ENCODE results near the gene ACD.
A peak's percentile ranks its signal among the peaks of the same experiment; 100 is the strongest.

Gene ACD

DNA sequence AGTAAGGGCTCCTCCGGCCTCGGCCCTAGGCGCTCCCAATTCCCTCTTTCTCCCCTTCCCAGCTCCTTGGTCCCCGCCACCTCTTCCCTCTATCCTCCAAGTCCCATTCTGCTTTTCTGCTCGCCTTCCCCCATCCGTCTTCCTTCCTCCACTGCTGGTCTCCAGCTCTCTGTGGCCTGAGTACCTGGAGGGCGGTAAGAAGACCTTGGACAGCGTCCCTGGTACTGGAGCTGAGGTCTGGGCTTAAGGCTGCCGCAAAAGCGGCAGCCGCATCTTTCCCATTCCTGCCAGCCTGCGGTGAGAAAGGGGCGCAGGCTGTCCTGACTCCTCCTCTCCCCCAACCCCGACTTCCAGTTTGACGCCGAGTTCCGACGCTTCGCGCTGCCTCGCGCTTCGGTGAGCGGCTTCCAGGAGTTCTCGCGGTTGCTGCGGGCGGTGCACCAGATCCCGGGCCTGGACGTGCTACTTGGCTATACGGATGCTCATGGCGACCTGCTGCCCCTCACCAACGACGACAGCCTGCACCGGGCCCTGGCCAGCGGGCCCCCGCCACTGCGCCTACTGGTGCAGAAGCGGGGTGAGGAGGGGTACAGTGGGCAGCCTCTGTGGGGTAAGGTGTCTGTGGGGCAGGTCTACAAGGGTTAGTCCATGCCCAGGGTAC, 1.2 kb upstream of the ACD start:
- no peak for DNase-seq

DNA sequence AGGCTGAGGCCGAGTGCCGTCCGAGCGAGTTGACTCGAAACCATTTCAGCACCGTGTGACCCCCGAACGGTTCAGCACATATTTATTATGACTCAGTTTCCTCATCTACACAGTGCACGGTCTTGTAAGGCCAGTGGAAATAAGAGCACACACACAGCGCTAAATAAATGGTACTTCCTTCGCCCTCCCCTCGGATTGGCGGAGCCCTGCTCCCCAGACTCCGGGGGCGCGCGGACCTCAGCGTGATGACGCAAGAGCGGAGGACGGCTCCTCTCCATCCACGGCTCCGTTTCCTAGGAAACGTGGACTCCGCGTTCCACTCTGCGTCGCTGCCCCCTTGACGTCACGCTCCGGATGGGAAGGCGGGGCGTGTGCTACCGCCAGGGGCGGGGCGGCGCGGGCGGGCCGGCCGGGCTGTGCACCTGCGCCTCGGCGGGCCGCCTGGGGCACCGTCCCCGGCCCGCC, 536 bp upstream of the ACD start, which contains the start of gene PARD6A:
Gene PARD6A (plus strand): TSS at position 397 of the 465 bp plus-strand sequence. CDS start 79 bp downstream, outside the sequence.
- DNase-seq = peak; percentile 85

DNA sequence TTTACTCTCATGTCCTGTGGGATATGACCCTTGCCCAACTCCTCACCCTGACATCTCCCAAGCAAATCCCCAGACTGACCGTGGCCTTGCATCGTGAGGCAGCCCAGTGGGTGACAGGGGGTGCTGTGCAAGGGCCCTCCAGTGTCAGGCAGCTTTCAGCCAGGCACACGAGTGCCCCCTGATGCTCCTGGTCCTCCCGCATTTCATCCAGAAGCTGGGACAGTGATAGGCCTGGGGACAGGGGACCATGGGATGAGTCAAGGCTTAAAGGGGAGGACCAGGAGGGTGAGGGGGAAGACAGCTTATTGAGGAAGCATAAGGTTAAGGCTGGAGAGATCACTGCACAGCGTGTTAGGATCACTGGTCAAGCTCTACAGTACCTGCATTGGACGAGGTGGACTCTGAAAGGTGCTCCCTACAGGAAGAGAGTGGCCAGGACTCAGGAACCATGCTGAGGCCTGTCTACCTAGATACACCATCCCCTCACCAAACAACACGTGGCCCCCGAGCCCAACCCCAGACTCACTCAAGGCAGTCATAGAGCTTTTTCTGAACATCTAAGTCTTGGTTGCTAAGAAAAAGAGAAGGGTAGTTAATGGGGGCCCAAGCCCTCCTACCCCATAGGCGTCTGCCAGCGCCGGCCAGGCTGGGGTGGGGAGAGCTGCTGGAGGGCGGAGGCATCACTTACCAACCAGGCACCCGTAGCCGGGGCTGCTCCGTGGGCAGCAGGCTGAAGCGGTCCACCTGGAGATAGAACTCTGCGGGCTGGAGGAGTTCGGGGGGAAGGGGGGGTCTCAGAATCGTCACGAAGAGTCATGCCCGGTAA, 998 bp downstream of the ACD start:
- DNase-seq = no peak

DNA sequence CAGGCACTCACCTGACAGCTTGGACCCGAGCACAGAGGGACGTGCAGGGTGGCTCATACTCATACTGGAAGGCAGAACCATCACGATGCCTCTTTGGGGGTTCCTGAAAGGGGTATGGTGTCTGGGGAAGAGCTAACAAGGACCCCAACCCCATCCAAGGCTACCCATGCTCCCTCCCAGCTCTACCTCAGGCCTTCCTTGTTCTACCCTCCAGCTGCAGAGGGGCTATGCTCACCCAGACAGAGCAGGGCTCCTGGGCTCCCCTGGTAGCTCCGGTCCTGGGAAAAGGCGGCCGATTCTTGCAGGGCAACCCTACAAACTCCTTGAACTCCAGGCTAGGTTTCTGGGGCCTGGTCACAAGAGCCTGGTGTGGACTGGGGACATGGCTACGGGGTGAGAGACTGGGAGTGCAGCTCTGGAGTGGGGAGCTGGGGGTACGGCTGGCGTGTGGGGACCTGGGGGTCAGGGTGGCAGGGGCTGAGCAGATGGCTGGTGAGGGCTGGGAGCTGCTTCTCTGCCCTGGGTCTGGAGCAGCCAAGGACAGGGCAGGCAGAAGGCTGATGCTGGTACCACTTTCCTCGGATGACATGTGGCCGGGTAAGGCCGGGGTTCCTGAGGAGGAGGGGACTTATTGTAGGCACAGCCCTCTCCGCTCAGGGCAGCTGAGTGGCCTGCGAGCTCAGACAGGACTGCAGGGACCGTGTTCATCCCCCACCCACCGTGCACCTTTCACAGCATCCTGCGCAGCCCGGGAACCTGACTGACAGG, 2.1 kb downstream of the ACD start:
- DNase-seq = no peak

DNA sequence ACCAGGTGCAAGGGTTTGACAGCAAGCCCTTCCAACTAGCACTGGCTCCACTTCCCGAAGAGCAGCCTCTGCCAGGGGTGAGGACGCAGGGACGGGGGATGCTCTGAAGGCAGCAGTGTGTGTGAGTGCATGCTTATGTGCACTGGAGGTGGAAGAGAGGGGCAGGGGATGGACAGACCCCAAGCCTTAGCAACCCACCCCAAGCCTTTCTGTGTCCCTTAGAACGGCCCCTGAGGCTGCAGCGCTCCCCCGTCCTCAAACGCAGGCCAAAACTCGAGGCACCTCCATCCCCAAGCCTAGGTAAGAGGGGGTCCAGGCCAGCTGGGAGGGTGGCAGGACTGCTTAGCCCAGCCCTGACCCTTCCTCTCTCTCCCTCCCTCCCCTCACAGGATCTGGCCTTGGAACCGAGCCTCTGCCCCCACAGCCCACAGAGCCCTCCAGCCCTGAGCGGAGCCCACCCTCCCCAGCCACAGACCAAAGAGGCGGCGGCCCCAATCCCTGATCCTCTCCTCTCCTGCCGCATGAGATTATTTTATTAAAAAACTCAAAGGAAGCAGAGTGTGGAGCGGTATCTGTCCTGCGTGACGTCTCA, 2.9 kb downstream of the ACD start:
- DNase-seq = no peak

DNA sequence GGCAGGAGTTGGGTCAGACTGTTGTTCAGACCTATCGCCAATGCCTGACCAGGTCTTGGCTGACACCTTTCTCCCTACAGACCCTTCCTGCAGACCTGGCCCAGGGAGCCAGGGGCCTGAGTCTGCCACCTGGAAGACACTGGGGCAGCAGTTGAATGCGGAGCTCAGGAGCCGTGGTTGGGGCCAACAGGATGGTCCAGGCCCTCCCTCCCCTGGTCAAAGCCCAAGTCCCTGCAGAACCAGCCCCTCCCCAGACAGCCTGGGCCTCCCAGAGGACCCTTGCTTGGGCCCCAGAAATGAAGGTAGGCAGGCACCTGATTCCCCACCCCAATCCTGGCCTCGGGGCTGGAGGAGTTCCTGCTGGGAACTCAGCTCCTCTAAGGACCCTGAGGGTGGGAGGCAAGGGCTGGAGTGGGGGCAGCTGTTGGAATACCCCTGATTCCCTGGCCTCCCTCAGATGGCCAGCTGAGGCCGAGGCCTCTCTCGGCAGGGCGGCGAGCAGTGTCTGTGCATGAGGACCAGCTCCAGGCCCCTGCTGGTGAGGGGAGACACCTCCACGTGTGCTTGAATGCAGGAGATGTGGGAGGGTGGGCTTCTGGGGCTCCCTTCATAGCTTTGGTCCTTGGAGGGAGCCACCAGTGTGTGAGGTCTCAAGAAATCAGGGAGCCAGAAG, 3.6 kb downstream of the ACD start:
- no peak for DNase-seq

DNA sequence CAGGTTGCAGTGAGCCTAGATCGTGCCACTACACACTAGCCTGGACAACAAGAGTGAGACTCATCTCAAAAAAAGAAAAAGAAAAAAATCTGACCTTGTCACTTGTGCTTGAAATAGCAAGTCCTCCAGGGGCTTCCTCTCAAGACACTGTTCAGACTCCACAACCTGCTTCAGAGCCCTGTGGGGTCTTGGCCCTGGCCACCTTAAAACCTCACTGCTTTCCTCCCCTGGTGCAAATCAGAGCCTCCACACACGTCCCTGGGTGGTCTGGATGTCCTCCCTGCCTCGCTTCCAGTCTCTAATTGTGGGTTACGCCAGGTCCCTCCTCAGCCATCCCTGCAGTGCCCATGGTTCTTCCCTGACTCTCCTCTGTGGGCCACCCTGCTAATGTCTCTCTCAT, 4.7 kb downstream of the ACD start:
- no peak for DNase-seq

DNA sequence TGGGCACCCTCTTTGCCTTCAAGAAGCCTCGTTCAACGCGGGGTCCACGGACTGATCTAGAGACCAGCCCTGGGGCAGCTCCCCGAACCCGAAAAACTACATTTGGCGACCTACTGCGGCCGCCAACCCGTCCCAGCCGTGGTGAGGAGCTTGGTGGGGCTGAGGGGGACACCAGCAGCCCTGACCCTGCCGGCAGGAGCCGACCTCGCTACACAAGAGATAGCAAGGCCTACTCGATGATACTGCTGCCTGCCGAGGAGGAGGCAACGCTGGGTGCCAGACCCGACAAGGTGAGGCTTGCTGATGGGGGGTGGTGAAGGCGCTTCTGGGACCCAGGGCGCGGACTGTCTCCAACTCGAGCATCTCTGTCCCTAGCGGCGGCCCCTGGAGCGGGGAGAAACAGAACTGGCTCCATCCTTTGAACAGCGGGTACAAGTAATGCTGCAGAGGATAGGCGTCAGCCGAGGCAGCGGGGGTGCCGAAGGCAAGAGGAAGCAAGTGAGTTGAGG, 5.6 kb downstream of the ACD start:
- no peak for DNase-seq

DNA sequence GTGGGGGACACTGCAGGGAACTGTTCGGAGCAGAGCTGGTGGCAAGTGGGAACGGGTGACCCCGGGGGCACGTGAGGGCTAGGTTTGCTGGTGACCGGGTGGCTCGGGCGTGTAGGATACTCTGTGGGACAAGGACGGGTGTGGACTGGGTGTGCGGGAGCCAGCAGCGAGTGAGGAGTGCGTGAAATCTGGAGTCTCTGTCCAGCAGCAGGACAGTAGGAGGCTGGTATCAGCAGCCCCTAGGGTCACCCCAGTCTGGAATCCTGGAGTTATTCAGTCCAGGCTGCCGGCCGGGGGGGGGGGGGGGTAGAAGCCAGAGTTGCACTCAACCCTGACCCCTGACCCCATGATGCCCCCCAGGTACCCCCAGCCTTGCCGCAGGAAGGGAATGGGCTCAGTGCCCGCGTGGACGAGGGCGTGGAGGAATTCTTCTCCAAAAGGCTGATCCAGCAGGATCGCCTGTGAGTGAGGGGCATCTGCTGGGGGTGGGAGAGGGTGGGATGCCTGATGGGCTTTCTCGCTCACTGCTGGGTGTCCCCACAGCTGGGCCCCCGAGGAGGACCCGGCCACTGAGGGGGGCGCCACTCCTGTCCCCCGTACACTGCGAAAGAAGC, 6.2 kb downstream of the ACD start:
- DNase-seq = no peak

DNA sequence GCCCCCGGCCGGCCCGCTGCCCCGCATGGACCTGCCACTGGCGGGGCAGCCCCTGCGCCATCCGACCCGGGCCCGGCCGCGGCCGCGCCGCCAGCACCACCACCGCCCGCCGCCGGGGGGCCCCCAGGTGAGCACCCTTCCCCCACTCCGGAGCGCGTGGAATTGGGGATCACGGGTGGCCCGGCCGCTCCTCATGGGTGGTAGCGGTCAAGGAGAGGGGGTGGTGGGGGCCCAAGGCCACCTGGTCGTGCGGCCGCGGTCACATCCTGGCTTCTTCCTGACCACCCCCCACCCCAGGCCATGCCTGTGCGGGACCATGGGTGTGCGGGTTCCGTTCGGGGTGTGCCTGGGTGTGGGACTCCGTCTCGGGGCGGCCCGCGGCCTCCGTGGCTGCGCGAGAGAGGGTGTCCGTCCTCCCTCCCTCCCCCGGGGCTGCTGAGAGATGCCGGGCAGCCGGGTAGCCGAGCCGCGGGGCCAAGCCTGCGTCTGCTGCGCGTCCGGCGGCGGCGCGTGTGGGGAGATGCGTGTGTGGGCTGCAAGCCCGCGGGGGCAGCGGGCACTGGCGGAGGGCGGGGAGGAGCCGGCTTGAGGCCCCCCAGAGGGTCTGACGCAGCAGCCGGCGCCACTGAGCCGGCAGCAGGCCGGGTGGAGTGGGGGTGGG, 6.8 kb downstream of the ACD start:
- no peak for DNase-seq

DNA sequence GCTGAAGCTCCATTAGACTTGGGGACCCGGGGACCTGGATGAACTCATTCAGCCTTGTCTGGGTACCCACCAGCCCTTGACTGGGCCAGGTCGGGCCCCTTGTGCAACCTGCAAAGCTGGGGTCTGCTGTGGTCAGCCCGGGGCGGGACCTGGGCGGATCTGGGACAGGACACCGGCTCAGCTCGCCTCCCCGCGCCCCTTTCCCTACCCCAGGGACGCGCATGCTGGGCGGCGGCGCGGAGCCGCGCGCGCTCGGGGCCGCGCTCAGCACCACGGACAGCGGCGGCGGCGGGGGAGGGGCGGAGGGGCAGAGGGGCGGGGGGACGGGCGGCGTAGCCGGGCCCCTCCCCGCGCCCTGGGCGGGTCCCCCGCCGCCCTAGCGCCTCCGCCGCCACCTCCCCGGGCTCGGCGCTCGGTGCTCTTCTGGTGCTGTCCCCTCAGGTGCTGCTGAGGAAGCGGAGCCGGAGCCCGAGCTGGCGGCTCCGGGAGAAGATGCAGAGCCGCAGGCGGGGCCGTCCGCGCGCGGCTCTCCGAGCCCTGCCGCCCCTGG, 7.4 kb downstream of the ACD start:
- no peak for DNase-seq

DNA sequence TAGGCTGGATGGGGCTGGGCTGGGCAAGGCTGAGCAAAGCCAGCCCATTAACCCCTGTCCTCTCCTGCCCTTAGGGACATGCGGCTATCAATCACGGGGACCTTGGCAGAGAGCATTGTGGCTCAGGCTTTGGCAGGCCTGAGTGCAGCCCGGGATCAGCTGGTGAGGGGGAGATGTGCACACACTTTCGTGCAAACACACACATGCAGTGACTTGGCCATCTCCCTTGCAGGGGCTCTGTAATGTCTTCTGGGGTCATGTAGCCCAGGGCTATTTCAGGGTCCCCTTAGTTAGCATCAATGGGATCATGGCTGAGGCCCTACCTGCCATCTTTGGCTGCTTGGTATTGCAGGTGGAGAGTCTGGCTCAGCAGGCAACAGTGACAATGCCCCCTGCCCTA, 8.2 kb downstream of the ACD start:
- no peak for DNase-seq

DNA sequence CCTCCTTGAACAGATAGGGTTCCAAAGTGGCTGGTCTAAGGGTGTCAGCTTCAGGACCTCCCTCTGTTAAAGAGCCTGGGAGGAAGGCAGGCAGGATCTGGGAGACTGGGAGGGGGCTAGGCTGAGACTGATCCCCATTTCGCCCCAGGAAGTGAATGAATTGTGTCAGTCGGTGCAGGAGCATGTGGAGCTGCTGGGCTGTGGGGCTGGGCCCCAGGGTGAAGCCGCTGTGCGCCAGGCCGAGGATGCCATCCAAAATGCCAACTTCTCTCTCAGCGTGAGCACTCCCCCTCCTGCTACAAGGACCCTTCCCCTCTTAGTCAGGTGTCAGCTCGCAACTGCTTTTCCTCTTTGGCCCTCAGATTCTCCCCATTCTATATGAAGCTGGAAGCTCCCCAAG, 9.0 kb downstream of the ACD start:
- no peak for DNase-seq

DNA sequence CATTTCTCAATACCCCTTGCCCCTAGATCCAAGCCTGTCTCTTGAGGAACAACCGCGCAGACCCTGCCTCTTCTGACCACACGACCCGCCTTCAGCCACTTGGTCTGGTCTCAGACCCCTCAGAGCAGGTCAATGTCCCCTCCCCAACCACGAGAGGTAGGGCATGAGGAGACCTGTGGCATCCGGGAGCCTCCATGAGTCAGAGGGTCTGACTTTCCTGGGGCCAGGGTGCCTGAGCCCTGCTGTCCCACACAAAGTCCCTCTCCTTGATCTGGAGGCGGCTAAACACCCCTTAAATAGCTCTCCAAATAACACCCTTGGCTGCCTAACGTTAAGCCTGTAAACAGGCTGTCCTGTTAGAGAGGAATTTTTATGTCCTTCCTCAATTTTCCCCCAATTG, 10.0 kb downstream of the ACD start:
- no peak for DNase-seq

DNA sequence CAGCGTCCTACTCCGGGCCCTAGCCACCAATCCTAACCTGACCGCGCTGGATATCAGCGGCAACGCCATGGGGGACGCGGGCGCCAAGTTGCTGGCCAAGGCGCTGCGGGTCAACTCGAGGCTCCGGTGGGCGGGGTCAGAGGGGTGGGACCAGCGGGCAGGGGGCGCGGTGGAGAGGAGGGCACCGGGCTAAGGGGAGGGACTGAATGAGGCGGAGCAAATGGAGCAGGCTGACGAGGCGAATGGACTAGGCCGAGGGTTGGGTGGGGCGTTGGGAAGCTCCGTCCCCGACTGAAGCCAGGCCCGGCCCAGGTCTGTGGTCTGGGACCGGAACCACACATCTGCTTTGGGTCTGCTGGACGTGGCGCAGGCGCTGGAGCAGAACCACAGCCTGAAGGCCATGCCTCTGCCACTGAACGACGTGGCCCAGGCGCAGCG, 10.5 kb downstream of the ACD start:
- no peak for DNase-seq

DNA sequence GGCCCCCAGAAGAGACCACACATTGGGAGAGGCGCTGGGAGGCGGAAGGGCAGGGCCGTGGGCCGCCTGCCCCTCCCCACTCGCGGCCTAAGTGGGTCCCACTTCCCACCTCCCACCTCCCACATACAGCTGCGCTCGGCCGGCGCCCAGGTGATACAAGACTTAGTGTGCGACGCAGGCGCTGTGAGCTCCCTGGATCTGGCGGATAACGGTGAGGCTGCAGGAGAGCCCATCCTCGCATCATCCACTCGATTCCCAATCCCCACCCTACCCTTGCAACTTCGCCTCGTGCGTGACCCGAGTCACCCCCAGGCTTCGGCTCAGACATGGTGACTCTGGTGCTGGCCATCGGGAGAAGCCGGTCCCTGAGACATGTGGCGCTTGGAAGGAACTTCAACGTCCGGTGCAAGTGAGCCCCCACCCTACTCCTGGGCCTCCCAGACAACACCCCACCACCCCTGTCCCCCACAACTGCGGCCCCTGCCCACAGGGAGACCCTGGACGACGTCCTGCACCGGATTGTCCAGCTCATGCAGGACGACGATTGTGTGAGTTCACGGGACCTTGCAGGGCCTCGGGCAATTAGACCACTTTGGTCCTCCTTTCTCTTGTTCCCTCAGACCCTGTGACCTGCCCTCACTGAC, 11.2 kb downstream of the ACD start:
- DNase-seq = no peak

DNA sequence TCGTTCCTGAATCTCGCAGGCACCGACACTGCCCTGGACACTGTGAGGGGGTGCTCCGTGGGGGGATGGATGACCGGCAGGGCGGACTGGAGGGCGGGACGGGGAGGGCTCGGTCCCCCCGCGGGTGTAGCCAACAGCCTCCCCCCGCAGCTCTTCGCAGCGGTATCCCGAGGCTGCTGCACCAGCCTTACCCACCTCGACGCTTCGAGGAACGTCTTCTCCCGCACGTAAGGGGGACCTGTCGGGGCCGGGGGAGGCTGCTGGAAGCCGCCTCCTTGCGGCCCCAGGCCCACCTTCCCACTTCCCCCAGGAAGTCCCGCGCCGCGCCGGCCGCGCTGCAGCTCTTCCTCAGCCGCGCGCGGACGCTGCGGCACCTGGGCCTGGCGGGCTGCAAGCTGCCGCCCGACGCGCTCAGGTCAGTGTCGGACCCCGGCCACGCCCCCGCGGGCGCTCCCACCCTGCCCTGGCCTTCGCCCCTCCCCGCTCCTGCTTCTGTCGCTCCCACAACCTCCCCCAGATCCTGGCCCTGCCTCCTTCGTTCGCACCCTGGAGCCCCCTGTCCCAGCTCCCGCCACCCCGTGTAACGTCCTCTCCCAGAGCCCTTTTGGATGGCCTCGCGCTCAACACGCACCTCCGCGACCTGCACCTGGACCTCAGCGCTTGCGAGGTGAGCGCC, 11.8 kb downstream of the ACD start:
- no peak for DNase-seq

DNA sequence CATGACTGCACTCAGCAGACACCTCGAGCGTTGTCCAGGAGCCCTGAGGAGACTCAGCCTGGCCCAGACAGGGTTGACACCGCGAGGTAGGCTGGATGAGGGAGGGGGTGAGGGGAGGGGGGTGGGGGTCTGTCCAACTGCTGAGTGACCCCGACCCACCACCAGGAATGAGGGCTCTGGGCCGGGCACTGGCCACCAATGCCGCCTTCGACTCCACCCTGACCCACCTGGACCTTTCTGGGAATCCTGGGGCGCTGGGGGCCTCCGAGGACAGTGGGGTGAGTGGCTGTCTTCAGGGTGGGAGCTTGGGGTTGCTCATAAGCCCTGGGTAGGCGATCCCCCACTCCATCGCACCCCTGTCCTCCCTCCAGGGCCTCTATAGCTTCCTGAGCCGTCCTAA, 12.4 kb downstream of the ACD start:
- DNase-seq = no peak

DNA sequence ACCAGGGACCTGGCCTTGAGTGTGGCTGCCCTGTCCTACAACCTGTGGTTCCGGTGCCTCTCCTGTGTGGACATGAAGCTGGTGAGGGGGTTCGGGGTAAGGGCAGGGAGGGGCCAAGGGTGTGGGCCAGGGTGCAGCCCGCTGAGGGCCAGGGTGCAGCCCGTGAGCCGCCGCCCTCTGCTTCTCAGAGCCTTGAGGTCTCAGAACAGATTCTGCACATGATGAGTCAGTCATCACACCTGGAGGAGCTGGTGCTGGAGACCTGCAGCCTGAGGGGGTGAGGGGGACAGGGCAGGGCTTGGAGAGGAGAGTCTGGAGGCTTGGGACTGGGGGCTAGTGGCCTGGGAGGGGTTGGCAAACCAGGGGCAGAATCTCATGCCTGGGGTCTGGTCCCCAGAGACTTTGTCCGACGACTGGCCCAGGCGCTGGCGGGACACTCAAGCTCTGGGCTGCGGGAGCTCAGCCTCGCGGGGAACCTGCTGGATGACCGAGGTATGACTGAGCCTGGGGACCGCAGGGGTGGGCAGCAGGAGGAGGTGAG, 12.9 kb downstream of the ACD start:
- no peak for DNase-seq

All from NCI-H510A (cell line).